Upper lobe of right lung (tissue), 1 donor: Measurements from ENCODE around the gene ASB15. TPM values are rescaled to one million over a fixed set of nuclear protein-coding genes. Genes with fewer than 3 reads are reported as not detected.

ENCODE experiments used
- ATAC-seq: fragments of 200-7000 bp; cut with Tn5 transposase; one replicate; pipeline ENCODE4 v1.9.1; 2020; ENCODE audit warnings: mild to moderate bottlenecking, moderate library complexity
- DNase-seq: peaks from one replicate; pipeline ENCODE4 v3.0.0-alpha.2; 2020
- H3K27ac ChIP-seq: fragments of 200-600 bp; one replicate; pipeline ENCODE4 v1.8.0; 2022
- H3K27me3 ChIP-seq: fragments of 200-600 bp; one replicate; pipeline ENCODE4 v1.8.0; 2022; ENCODE audit warnings: mild to moderate bottlenecking
- H3K36me3 ChIP-seq: fragments of 200-600 bp; one replicate; pipeline ENCODE4 v1.8.0; 2022
- H3K4me1 ChIP-seq: fragments of 200-600 bp; one replicate; pipeline ENCODE4 v1.8.0; 2022
- H3K4me3 ChIP-seq: fragments of 200-600 bp; one replicate; pipeline ENCODE4 v1.8.0; 2022; ENCODE audit warnings: mild to moderate bottlenecking
- H3K9me3 ChIP-seq: fragments of 200-600 bp; one replicate; pipeline ENCODE4 v1.8.0; 2022
- intact Hi-C: fragments of 100-400 bp; cut with DNase I; formaldehyde crosslinking; loops from one replicate; pipeline ENCODE4 v1.11.0; 2022
- total RNA-seq: library from RNA; stranded (reverse); fragmentation: NEBNext Ultra II Directional; extraction: Animal tissue kit (Norgen Biotek cat#: 25700); gene quantifications from one replicate; pipeline ENCODE4 v1.2.1, GENCODE V29; 2021
- TF ChIP-seq, protein P1 (sequence below): fragments of 200-600 bp; IDR thresholded peaks from one replicate; pipeline ENCODE4 v1.8.0; 2022; ENCODE audit warnings: antibody characterized with exemption
- donor health status: DM: no; HTN: yes; CAD: no; lungs with severe emphysema.

Gene ASB15
- total RNA-seq, 1 donor from 2014 or later, result not detected

DNA sequence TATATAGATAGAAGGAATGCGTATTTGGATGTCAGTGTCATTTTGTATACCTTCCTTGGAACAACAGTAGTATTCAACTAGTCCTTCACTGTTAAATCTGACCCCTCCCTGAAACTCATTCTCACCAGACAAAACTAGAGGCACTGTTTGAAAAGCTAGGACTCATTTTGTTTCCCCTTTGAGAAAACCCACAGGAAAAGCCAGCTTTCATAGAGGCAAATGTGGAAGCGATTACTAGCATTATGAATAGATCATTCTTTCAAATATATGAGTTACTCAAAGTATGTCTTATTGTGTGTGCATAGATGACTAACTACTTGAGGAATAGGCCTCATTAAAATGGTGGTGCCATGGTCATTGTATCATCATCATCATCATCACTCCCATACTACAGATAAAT is 1.9 kb upstream of the ASB15 start:
- H3K9me3 ChIP-seq, result no peaks in the 10 kb centered on the region
- no peaks in the 10 kb centered on the region for H3K36me3 ChIP-seq
- H3K27ac ChIP-seq, result no peak overlapping the region
- no peak overlapping the region for H3K4me3 ChIP-seq
- DNase-seq (no peak), ATAC-seq (no peak)
- H3K4me1 ChIP-seq, result no peaks in the 10 kb centered on the region
- TF ChIP-seq, protein P1, sequence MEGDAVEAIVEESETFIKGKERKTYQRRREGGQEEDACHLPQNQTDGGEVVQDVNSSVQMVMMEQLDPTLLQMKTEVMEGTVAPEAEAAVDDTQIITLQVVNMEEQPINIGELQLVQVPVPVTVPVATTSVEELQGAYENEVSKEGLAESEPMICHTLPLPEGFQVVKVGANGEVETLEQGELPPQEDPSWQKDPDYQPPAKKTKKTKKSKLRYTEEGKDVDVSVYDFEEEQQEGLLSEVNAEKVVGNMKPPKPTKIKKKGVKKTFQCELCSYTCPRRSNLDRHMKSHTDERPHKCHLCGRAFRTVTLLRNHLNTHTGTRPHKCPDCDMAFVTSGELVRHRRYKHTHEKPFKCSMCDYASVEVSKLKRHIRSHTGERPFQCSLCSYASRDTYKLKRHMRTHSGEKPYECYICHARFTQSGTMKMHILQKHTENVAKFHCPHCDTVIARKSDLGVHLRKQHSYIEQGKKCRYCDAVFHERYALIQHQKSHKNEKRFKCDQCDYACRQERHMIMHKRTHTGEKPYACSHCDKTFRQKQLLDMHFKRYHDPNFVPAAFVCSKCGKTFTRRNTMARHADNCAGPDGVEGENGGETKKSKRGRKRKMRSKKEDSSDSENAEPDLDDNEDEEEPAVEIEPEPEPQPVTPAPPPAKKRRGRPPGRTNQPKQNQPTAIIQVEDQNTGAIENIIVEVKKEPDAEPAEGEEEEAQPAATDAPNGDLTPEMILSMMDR, result no peak
- intact Hi-C loops, result no loop called here
- no peaks in the 10 kb centered on the region for H3K27me3 ChIP-seq

DNA sequence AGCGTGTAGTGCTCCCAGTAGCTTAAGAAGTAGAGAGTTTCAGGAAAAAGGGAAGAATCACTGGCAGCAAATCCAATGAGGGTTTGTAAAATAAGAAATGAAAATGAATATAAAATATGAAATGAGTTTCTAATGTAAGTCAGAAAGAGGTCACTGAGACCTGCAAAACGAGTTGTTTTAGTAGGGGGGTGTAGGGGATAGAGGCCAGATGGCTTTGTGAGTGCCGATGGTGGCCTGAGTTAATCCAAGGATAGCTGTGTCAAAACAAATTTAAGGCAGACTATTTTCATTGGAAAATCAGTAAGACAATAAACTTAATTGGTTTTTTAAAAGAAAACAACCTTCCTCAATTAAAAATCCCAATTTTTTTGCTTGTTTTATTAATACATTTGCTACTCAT is 745 bp upstream of the ASB15 start:
- no peak for DNase-seq
- H3K9me3 ChIP-seq, result no peaks in the 10 kb centered on the region
- no peak overlapping the region for H3K27ac ChIP-seq
- H3K4me1 ChIP-seq, result no peaks in the 10 kb centered on the region
- ATAC-seq, result no peak
- no peaks in the 10 kb centered on the region for H3K27me3 ChIP-seq
- TF ChIP-seq, protein P1, result no peak
- intact Hi-C loops, result no loop called here
- H3K36me3 ChIP-seq, result no peaks in the 10 kb centered on the region
- H3K4me3 ChIP-seq, result no peak overlapping the region

DNA sequence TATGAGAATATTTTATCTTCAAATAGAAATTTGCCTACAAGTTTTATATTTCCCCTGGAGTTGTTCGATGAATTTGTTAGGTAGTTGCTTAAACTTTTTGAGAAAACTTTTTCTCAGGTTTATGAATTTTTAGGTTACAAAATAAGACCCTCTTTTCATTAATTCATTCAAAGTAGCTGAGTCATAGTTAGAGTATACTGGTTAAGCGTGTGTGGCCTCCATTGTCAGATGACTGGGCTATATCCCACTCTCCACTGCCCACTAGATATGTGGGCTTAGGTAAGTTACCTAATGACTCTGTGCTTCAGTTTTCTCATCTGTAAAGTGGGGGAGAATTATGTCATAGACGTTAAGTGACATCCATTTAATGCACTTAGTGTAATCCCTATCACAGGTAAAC is 1.0 kb downstream of the ASB15 start:
- no peaks in the 10 kb centered on the region for H3K4me1 ChIP-seq
- no peaks in the 10 kb centered on the region for H3K36me3 ChIP-seq
- no peaks in the 10 kb centered on the region for H3K27me3 ChIP-seq
- TF ChIP-seq, protein P1, result no peak
- H3K9me3 ChIP-seq, result no peaks in the 10 kb centered on the region
- H3K27ac ChIP-seq, result no peak overlapping the region
- ATAC-seq (no peak), DNase-seq (no peak)
- H3K4me3 ChIP-seq, result no peak overlapping the region
- intact Hi-C loops, result no loop called here

- no peaks in the 10 kb centered on the region for H3K4me1 ChIP-seq
- H3K27ac ChIP-seq, result no peak overlapping the region
- intact Hi-C loops, result no loop called here
- no peak overlapping the region for H3K4me3 ChIP-seq
- TF ChIP-seq, protein P1, result no peak
- no peaks in the 10 kb centered on the region for H3K9me3 ChIP-seq
- no peaks in the 10 kb centered on the region for H3K36me3 ChIP-seq
- ATAC-seq (no peak), DNase-seq (no peak)
- H3K27me3 ChIP-seq, result no peaks in the 10 kb centered on the region
Measured at GRCh38 chr7:123604739-123605138, 3.1 kb downstream of the ASB15 start.

- H3K27ac ChIP-seq, result no peak overlapping the region
- TF ChIP-seq, protein P1, result no peak
- no peaks in the 10 kb centered on the region for H3K4me1 ChIP-seq
- H3K4me3 ChIP-seq, result no peak overlapping the region
- no peaks in the 10 kb centered on the region for H3K9me3 ChIP-seq
- DNase-seq, result no peak
- H3K36me3 ChIP-seq, result no peaks in the 10 kb centered on the region
- H3K27me3 ChIP-seq, result no peaks in the 10 kb centered on the region
- intact Hi-C loops, result no loop called here
- ATAC-seq, result no peak
Measured at GRCh38 chr7:123607423-123607975, 5.9 kb downstream of the ASB15 start.
